IMR-90 (cell line): Measurements from ENCODE around the gene INSM1. TPM values are rescaled to one million over a fixed set of nuclear protein-coding genes. Genes with fewer than 3 reads are reported as not detected.

Source experiments
- ATAC-seq: fragments of 200-7000 bp; cut with Tn5 transposase; 2 replicates; pipeline ENCODE4 v1.9.1; 2020; ENCODE audit warnings: low read depth, mild to moderate bottlenecking, moderate library complexity
- BruUV-seq: library from RNA; stranded (reverse); fragments of 400-500 nt; replicated peaks from 2 replicates; lab custom pipeline; 2021; lab: Mats Ljungman, UMichigan
- CTCF ChIA-PET: fragments of 300-600 bp; formaldehyde crosslinking; extraction: SDS; loops from one replicate; lab custom pipeline; 2021; ENCODE audit warnings: antibody characterized with exemption; lab: Yijun Ruan, JAX
- POLR2A ChIA-PET: fragments of 300-600 bp; sonication (Branson Sonifier 250); formaldehyde crosslinking; loops from one replicate; lab custom pipeline; 2022; ENCODE audit warnings: antibody characterized with exemption; ENCODE audit not compliant: unreplicated experiment; lab: Charles Lee
- DNase-seq: peaks from one replicate; pipeline ENCODE4 v3.0.0; 2013
- H2AFZ ChIP-seq: replicated peaks from 2 replicates; pipeline ENCODE3; 2013; ENCODE audit warnings: low read length, mild to moderate bottlenecking; ENCODE audit not compliant: poor library complexity
- H2AK5ac ChIP-seq: 2 replicates; pipeline ENCODE4 v1.6.1; 2013; ENCODE audit warnings: low read depth, low read length, inconsistent platforms
- H2AK9ac ChIP-seq: replicated peaks from 2 replicates; pipeline ENCODE3; 2013; ENCODE audit warnings: mild to moderate bottlenecking, low read depth, low read length, moderate library complexity; ENCODE audit not compliant: poor library complexity
- H2BK120ac ChIP-seq: 2 replicates; pipeline ENCODE4 v1.6.1; 2013; ENCODE audit warnings: low read depth, low read length, inconsistent platforms
- H2BK15ac ChIP-seq: 3 replicates; pipeline ENCODE4 v1.6.1; 2013; ENCODE audit warnings: low read depth, low read length, inconsistent platforms
- H2BK20ac ChIP-seq: 2 replicates; pipeline ENCODE4 v1.6.1; 2013; ENCODE audit warnings: low read depth, mild to moderate bottlenecking, inconsistent platforms, low read length, moderate library complexity
- H2BK5ac ChIP-seq: 2 replicates; pipeline ENCODE4 v1.6.1; 2013; ENCODE audit warnings: mild to moderate bottlenecking, low read depth, low read length, inconsistent platforms; ENCODE audit not compliant: poor library complexity, severe bottlenecking
- H3K14ac ChIP-seq: replicated peaks from 2 replicates; pipeline ENCODE4 v1.6.1; 2013; ENCODE audit warnings: low read depth, low read length, inconsistent platforms
- H3K18ac ChIP-seq: 2 replicates; pipeline ENCODE4 v1.6.1; 2013; ENCODE audit warnings: low read depth, low read length, control low read depth
- H3K23ac ChIP-seq: 2 replicates; pipeline ENCODE4 v1.6.1; 2013; ENCODE audit warnings: low read depth, low read length, inconsistent platforms
- H3K27ac ChIP-seq: 2 replicates; pipeline ENCODE4 v1.5.1; 2013; ENCODE audit warnings: mild to moderate bottlenecking, control low read depth, low read length; ENCODE audit not compliant: insufficient read depth
- H3K27me3 ChIP-seq: 2 replicates; pipeline ENCODE4 v1.6.1; 2013; ENCODE audit warnings: low read length; ENCODE audit not compliant: control insufficient read depth, insufficient read depth
- H3K36me3 ChIP-seq: 2 replicates; pipeline ENCODE4 v1.6.1; 2013; ENCODE audit warnings: low read length, mixed read lengths; ENCODE audit not compliant: control insufficient read depth, insufficient read depth
- H3K4ac ChIP-seq: 2 replicates; pipeline ENCODE4 v1.6.1; 2013; ENCODE audit warnings: low read depth, low read length, inconsistent platforms
- H3K4me1 ChIP-seq: 2 replicates; pipeline ENCODE4 v1.6.1; 2013; ENCODE audit warnings: low read length, mixed read lengths; ENCODE audit not compliant: control insufficient read depth, insufficient read depth
- H3K4me2 ChIP-seq: 2 replicates; pipeline ENCODE4 v1.6.1; 2013; ENCODE audit warnings: low read depth, mild to moderate bottlenecking, control low read depth, low read length, moderate library complexity
- H3K4me3 ChIP-seq: 2 replicates; pipeline ENCODE4 v1.5.1; 2013; ENCODE audit warnings: low read depth, mild to moderate bottlenecking, control low read depth, low read length, moderate library complexity; ENCODE audit not compliant: insufficient read depth
- H3K56ac ChIP-seq: 2 replicates; pipeline ENCODE4 v1.6.1; 2013; ENCODE audit warnings: low read length, inconsistent platforms; ENCODE audit not compliant: insufficient read depth; ENCODE audit errors: extremely low read depth
- H3K79me1 ChIP-seq, 2 experiments: 2 replicates each; pipeline ENCODE4 v1.6.1; 2013; ENCODE audit warnings: low read length in 2 of 2, inconsistent platforms in 1 of 2, low read depth in 1 of 2
- H3K9ac ChIP-seq: 2 replicates; pipeline ENCODE4 v1.6.1; 2013; ENCODE audit warnings: low read depth, low read length, control low read depth
- H3K9me1 ChIP-seq: 2 replicates; pipeline ENCODE4 v1.6.1; 2013; ENCODE audit warnings: low read length, inconsistent platforms; ENCODE audit not compliant: insufficient read depth
- H3K9me3 ChIP-seq: 2 replicates; pipeline ENCODE4 v1.6.1; 2013; ENCODE audit warnings: low read length; ENCODE audit not compliant: control insufficient read depth, insufficient read depth
- H4K20me1 ChIP-seq: 2 replicates; pipeline ENCODE4 v1.6.1; 2013; ENCODE audit warnings: low read length, inconsistent platforms; ENCODE audit not compliant: insufficient read depth
- H4K5ac ChIP-seq: 2 replicates; pipeline ENCODE4 v1.6.1; 2013; ENCODE audit warnings: mild to moderate bottlenecking, low read depth, low read length, control low read depth
- H4K8ac ChIP-seq, 2 experiments: 2 replicates each; pipeline ENCODE4 v1.6.1; 2013; ENCODE audit warnings: low read depth in 2 of 2, low read length in 2 of 2, control low read depth in 1 of 2, inconsistent platforms in 1 of 2
- H4K91ac ChIP-seq: 2 replicates; pipeline ENCODE4 v1.6.1; 2013; ENCODE audit warnings: low read depth, low read length, inconsistent platforms; ENCODE audit not compliant: insufficient read depth
- BHLHE40 ChIP-seq: fragments of 150-350 bp; IDR thresholded peaks from 2 replicates; pipeline ENCODE4 v1.6.1; 2016; ENCODE audit warnings: mild to moderate bottlenecking, low read depth, low read length
- CEBPB ChIP-seq: IDR thresholded peaks from 2 replicates; pipeline ENCODE4 v1.6.1; 2012; ENCODE audit warnings: low read depth, low read length, improper control_type of control experiment
- MAZ ChIP-seq: IDR thresholded peaks from 2 replicates; pipeline ENCODE4 v1.6.1; 2012; ENCODE audit warnings: low read depth, mild to moderate bottlenecking, low read length, improper control_type of control experiment, moderate library complexity, borderline replicate concordance
- MXI1 ChIP-seq: IDR thresholded peaks from 2 replicates; pipeline ENCODE4 v1.6.1; 2012; ENCODE audit warnings: low read depth, mild to moderate bottlenecking, low read length, moderate library complexity, borderline replicate concordance
- RFX5 ChIP-seq: IDR thresholded peaks from 2 replicates; pipeline ENCODE4 v1.8.0; 2012; ENCODE audit warnings: low read depth, mild to moderate bottlenecking, low read length, moderate library complexity
- WGBS, 2 experiments: methylation state at CpG; one replicate each; pipeline versions ENCODE4 v1.1.5 to v1.1.7; 2013; ENCODE audit warnings: missing lambda C conversion rate in 2 of 2; ENCODE audit not compliant: insufficient read length in 1 of 2; ENCODE audit errors: extremely low coverage in 2 of 2; 5-methylcytosine and 5-hydroxymethylcytosine counted together
- dilution Hi-C: fragments of 300-500 bp; cut with HindIII; formaldehyde crosslinking; loops from one replicate; pipeline ENCODE4 v1.14.3; 2018; ENCODE audit warnings: low sequenced_read_pairs; ENCODE audit not compliant: unreplicated experiment
- in situ Hi-C: fragments of 300-500 bp; cut with MboI; formaldehyde crosslinking; loops from 3 replicates; pipeline ENCODE4 v1.14.3; 2019; ENCODE audit warnings: low sequenced_read_pairs, inconsistent platforms, mixed read lengths
- intact Hi-C: fragments of 100-400 bp; cut with micrococcal nuclease; formaldehyde crosslinking; loops from 2 replicates; pipeline ENCODE4 v1.10.0; 2022
- polyA plus RNA-seq, 3 experiments: library from polyadenylated mRNA; depleted of rRNA; stranded (reverse); fragments of >200 nt; gene quantifications; 2 replicates each; pipeline ENCODE4 v1.2.3, GENCODE V29; 2012; ENCODE audit warnings: low replicate concordance in 1 of 3
- total RNA-seq: library from RNA; depleted of rRNA; stranded (reverse); fragments of >200 nt; gene quantifications from 2 replicates; pipeline ENCODE4 v1.2.3, GENCODE V29; 2012
- TF ChIP-seq, protein P1 (sequence below): conservative IDR thresholded peaks from 2 replicates; pipeline ENCODE4 v1.5.1; 2012; ENCODE audit warnings: mild to moderate bottlenecking, low read depth, low read length, improper control_type of control experiment

The INSM1 gene
- total and polyA plus RNA-seq, 2 of the 4 experiments (the other 2 are of a cell fraction) = not detected

DNA sequence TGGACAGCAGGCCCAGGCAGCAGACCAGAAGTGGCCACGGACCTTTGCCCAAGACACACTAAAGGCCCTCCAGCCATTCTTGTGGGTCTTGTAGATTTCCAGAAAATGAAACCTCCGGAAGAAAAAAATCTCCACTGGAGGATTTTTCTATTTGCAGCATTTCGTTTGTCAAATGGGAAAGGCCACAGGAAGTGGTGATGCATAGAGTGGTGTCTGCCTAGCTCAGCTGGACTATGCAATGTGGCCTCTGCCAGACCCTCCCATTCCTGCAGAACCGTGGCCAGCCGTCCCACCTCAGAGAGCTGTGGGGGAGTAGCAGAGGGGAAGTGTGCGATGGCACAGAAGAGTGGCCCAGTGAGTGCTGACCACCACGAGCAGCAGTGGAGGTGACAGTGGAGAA, 24.0 kb upstream of the INSM1 start:
- Histone ChIP-seq H3K4me1 (no peaks in the 10 kb centered on the region), H2BK5ac (no peak overlapping the region), H3K9me1 (no peaks in the 10 kb centered on the region), H2AK9ac (no peak overlapping the region), H3K9me3 (no peaks in the 10 kb centered on the region), H2BK15ac (no peak overlapping the region), H3K4me3 (no peak overlapping the region), H3K4ac (no peak overlapping the region), H3K27me3 (peaks cover 3% of the 10 kb centered on the region), H3K79me1 (no peaks in the 10 kb centered on the region), H3K14ac (no peak overlapping the region), H3K23ac (no peak overlapping the region), H3K4me2 (no peak overlapping the region), H2AFZ (no peak overlapping the region), H4K20me1 (no peaks in the 10 kb centered on the region), H4K8ac (no peak overlapping the region), H4K91ac (no peak overlapping the region), H2BK120ac (no peak overlapping the region), H2BK20ac (no peak overlapping the region), H4K5ac (no peak overlapping the region), H3K9ac (no peak overlapping the region), H3K27ac (no peak overlapping the region), H3K56ac (no peak overlapping the region), H2AK5ac (no peak overlapping the region), H3K18ac (no peak overlapping the region), H3K36me3 (no peaks in the 10 kb centered on the region)
- in situ Hi-C loops (no loop called here), intact Hi-C loops (no loop called here), dilution Hi-C loops (no loop called here)
- TF ChIP-seq BHLHE40 (no peak), MAZ (no peak), RFX5 (no peak), MXI1 (no peak), CEBPB (no peak)
- TF ChIP-seq, protein P1, sequence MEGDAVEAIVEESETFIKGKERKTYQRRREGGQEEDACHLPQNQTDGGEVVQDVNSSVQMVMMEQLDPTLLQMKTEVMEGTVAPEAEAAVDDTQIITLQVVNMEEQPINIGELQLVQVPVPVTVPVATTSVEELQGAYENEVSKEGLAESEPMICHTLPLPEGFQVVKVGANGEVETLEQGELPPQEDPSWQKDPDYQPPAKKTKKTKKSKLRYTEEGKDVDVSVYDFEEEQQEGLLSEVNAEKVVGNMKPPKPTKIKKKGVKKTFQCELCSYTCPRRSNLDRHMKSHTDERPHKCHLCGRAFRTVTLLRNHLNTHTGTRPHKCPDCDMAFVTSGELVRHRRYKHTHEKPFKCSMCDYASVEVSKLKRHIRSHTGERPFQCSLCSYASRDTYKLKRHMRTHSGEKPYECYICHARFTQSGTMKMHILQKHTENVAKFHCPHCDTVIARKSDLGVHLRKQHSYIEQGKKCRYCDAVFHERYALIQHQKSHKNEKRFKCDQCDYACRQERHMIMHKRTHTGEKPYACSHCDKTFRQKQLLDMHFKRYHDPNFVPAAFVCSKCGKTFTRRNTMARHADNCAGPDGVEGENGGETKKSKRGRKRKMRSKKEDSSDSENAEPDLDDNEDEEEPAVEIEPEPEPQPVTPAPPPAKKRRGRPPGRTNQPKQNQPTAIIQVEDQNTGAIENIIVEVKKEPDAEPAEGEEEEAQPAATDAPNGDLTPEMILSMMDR = no peak
- no peak for ATAC-seq
- no CpG with 5 or more reads among the region's 7 CpGs for WGBS, 2 experiments
- ChIA-PET POLR2A (no interaction called here), CTCF (no interaction called here)
- no TSS peak for BruUV-seq
- DNase-seq = no peak
